ENCODE measurements around the gene PEX11G.

PEX11G gene

DNA sequence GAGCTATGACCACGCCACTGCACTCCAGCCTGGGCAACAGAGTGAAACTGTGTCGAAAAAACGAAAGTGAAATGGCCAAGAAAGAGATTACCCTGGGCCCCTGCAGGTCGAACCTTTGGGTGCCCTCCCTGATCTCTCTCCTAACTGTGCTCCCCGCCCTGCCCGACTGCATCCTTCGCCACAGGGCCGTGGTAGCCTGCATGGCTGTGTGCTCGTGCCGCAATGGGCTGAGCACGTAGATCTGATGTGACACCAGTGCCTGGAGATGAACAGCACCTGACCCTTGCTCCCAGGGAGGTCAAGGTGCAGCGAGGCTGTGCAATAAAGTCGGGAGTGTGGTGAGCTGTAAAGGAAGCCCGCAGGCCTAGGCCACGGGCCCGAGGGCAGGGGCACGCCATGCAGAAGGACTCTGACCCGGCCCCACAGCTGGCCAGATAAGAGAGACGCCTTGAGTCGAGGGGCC, 60.2 kb downstream of the PEX11G start:
- no peak for DNase-seq (ENCODE audit: low read depth)

DNA sequence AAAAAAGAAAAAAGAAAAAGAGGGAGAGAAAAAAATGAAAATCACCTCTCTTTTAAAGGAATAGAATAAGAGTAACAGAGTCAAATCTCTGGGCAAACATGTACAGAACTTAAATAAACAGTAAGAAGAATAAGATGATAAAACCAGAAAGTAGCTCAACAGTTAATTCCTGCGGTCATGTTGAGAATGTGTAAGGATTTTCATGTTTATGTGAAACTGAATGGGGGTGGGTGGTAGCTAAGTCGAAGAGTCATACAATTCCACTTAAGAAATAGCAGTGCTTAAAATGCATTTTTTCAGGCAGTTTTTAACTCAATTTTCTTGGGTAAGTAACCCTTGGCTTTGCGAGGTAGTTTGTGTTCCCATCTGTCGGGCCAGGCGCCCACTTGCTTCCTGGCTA, 60.9 kb downstream of the PEX11G start:
- no peak for DNase-seq (ENCODE audit: low read depth)

DNA sequence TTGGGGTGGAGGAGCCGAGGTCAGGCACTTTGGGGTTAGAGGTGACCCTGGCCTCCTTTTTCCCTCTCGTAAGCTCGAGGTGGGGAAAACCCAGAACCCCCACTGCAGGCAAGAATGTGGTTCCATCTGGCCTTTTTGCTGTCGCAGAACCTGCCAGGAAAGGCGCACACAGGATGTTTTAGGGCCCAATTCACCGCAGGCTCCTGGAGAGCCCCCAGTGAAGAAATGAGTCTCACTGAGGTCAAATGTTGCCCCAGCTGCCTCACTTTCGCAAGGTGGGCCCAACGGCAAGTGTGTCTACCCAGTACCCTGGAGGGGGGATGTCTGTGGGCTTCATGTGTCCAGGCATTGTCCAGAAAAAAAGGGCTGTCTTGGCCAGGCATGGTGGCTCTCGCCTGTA, 61.8 kb downstream of the PEX11G start:
- DNase-seq (ENCODE audit: low read depth): no peak

All from GM04503 (cell line).